GM06990 (cell line): ENCODE data around the gene BDKRB1.

ENCODE experiments used
- DNase-seq: peaks from one replicate; pipeline ENCODE4 v3.0.0-alpha.2; 2011; ENCODE audit not compliant: insufficient read length; ENCODE audit errors: extremely low read depth
- H3K27me3 ChIP-seq: replicated peaks from 2 replicates; pipeline ENCODE4 v1.6.0; 2011; ENCODE audit warnings: low read length; ENCODE audit not compliant: control insufficient read depth, insufficient read depth
- H3K36me3 ChIP-seq: 2 replicates; pipeline ENCODE4 v1.5.1; 2011; ENCODE audit warnings: low read length; ENCODE audit not compliant: control insufficient read depth, insufficient read depth
- H3K4me3 ChIP-seq: replicated peaks from 2 replicates; pipeline ENCODE4 v1.5.1; 2011; ENCODE audit warnings: low read depth, mild to moderate bottlenecking, control low read depth, low read length
- TF ChIP-seq, protein P1 (sequence below): IDR thresholded peaks from 2 replicates; pipeline ENCODE4 v1.5.1; 2011; ENCODE audit warnings: low read length, control low read depth, mild to moderate bottlenecking, inconsistent platforms; ENCODE audit not compliant: insufficient read depth, poor library complexity, severe bottlenecking

The BDKRB1 gene

DNA sequence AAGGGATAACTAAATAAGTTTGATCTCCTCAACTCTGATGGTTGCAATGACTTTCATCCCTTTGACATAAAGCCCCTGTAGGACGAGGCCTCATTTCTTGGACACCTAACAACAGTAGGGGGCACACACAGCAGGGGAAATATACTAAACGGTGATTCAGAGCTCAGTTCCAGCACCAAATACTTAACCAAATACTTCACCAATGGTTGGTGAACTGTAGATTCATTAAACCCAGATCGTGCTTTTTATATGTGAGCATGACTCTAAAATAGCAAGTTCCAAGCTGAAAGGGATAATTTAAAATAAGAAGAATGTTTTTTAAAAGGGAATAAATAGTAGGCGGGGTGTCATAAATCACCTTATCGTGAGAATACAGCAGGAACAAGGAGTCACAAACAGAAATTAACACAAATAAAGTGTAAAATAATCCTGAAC lies 53.9 kb downstream of the BDKRB1 start:
- Histone ChIP-seq H3K4me3 (no peak overlapping the region), H3K36me3 (peaks cover 3% of the 10 kb centered on the region), H3K27me3 (no peaks in the 10 kb centered on the region)
- DNase-seq: no peak
- TF ChIP-seq, protein P1, sequence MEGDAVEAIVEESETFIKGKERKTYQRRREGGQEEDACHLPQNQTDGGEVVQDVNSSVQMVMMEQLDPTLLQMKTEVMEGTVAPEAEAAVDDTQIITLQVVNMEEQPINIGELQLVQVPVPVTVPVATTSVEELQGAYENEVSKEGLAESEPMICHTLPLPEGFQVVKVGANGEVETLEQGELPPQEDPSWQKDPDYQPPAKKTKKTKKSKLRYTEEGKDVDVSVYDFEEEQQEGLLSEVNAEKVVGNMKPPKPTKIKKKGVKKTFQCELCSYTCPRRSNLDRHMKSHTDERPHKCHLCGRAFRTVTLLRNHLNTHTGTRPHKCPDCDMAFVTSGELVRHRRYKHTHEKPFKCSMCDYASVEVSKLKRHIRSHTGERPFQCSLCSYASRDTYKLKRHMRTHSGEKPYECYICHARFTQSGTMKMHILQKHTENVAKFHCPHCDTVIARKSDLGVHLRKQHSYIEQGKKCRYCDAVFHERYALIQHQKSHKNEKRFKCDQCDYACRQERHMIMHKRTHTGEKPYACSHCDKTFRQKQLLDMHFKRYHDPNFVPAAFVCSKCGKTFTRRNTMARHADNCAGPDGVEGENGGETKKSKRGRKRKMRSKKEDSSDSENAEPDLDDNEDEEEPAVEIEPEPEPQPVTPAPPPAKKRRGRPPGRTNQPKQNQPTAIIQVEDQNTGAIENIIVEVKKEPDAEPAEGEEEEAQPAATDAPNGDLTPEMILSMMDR: no peak

DNA sequence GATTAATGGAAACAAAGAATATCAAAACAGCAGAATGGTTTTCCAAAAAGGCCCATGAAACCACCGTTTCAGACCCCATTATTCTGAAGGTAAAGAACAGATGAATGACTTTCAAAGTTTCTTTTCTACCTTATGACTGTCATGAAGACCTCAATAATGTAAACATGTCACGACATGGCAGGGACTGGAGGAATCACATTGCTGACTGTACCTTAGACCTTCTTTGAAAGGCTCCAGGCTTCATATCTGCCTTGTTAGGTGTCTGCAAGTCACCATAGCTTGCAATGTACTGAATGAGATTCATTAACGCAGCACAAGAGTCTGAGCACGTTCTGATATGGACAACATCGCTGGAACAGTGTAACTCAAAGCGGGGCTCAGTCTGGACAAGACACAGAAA lies 54.9 kb downstream of the BDKRB1 start:
- Histone ChIP-seq H3K36me3 (peaks cover 3% of the 10 kb centered on the region), H3K4me3 (no peak overlapping the region), H3K27me3 (no peaks in the 10 kb centered on the region)
- TF ChIP-seq, protein P1: no peak
- no peak for DNase-seq
